Measurements from ENCODE around the gene GTF2A1.

Gene GTF2A1

GRCh38 chr14:81172881-81173280 is 47.9 kb downstream of the GTF2A1 start:
- DNase-seq = no peak

DNA sequence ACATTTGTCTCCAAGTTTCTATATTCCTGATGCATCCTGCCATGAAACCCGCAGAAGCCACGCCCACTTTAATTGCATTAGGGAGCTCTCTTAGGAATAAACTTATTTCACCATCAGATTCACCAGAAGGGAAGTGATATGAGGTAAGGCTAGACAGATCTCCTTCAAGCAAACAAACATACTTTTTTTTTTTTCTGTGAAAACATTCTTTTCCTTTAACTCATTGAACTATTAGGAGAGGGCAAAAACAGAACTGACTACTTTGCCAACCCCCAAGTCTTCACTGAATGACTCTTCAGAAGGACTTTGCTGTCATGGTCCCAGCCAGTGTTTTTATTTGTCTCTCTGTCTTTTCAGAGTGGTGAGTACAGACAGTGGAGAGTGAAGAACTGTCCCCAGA is 48.4 kb downstream of the GTF2A1 start:
- no peak for DNase-seq

DNA sequence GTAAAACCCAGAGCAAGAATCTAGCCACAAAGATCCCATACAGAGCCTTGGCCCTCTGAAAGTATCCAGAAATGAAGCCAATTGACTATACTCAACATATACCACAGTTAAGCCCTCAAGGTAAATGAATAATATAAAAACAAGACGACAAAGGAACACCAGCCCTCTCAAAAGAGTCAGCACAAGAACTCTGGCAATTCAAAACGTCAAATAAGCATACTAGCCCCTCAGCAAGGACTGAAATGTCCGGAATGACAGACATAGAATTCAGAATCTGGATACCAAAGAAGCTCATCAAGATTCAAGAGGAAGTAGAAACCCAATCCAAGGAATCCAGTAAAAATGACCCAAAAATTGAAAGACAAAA is 49.9 kb downstream of the GTF2A1 start:
- no peak for DNase-seq

GRCh38 chr14:81170104-81170828 is 50.5 kb downstream of the GTF2A1 start:
- peak; percentile 86 for DNase-seq

GRCh38 chr14:81169711-81170103 is 51.1 kb downstream of the GTF2A1 start:
- peak; percentile 4 for DNase-seq

GRCh38 chr14:81169267-81169666 is 51.5 kb downstream of the GTF2A1 start:
- no peak for DNase-seq

GRCh38 chr14:81166121-81166520 is 54.6 kb downstream of the GTF2A1 start:
- DNase-seq = no peak

GRCh38 chr14:81165188-81165587 is 55.6 kb downstream of the GTF2A1 start:
- DNase-seq = no peak

- peak; percentile 42 for DNase-seq
Observed at GRCh38 chr14:81164167-81164774, 56.5 kb downstream of the GTF2A1 start.

GRCh38 chr14:81162941-81163340 is 57.8 kb downstream of the GTF2A1 start:
- DNase-seq = peak; percentile 11

DNA sequence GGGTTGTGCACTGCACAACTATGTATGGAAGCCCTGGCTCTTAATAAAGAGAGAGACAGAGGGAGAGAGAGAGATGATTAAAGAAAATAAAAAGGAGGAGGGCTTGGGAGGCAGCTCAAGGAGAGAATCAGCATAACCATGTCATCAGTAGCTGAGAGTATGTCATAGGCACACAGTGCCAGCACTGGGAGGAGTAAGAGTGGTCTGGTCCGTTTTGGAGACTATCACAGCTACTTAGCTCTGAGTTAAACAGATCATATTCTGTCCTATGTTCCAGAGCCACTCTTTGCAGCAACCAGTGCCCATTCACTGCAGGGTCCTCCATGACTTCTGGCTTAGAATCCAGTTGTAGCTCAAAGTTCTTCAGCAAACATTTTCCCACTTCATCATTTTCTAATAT is 59.0 kb downstream of the GTF2A1 start:
- no peak for DNase-seq

GRCh38 chr14:81161088-81161487 is 59.7 kb downstream of the GTF2A1 start:
- DNase-seq = no peak

- DNase-seq = no peak
Observed at GRCh38 chr14:81157431-81157830, 63.3 kb downstream of the GTF2A1 start.

GRCh38 chr14:81153187-81153586 is 67.6 kb downstream of the GTF2A1 start:
- DNase-seq = no peak

DNA sequence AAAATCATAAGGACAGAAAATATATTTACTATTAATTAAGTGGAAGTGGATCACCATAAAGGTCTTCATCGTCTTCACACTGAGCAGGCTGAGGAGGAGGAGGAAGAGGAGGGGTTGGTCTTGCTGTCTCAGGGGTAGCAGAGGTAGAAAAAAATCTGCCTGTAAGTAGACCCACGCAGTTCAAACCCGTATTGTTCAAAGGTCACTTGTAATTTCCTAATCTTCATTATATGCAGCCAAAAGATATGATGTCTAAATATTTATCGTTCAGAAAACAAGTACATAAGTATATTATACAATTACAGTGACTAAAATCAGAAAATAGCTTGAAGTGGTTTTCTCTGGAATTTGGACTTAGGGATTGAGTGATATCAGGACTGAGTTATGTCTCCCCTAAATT is 72.1 kb downstream of the GTF2A1 start:
- DNase-seq = no peak

- DNase-seq = no peak
Observed at GRCh38 chr14:81147140-81147897, 73.4 kb downstream of the GTF2A1 start.

- no peak for DNase-seq
Observed at GRCh38 chr14:81144824-81145603, 75.7 kb downstream of the GTF2A1 start.

DNA sequence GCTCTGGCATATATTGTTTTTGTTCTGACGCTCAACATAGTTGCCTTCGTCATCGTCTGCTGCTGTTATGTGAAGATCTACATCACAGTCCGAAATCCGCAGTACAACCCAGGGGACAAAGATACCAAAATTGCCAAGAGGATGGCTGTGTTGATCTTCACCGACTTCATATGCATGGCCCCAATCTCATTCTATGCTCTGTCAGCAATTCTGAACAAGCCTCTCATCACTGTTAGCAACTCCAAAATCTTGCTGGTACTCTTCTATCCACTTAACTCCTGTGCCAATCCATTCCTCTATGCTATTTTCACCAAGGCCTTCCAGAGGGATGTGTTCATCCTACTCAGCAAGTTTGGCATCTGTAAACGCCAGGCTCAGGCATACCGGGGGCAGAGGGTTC is 77.0 kb downstream of the GTF2A1 start:
- no peak for DNase-seq

DNA sequence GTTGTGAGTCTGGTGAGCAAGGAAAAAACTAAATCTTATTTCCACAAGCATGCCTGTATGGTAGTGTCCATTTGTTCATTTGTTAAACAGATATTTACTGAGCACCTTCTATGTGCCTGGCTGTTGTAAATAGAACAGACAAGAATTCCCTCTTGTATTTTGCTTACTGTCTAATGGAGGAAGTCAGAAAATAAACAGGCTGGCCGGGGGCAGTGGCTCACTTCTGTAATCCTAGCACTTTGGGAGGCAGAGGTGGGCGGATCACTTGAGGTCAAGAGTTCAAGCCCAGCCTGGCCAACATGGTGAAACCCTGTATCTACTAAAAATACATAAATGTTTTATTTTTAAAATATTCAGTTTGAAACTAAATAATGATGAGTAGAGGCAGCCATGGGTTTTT is 79.3 kb downstream of the GTF2A1 start:
- no peak for DNase-seq

DNA sequence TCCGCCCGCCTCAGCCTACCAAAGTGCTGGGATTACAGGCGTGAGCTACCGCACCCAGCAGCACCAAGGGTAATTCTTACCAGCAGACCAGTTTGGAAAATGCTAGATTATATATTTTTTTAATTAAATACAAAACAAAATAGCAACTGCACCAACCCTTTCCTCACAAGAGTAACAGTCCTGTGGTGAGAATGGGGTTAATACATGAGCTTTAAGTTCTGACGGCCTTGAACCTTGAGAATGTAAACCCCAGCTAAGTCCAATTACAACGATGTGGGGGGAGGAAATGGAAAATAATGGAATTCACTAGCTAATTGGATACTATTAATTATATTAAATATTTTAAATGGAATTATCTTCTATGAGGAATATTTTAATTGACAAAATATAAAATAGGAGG is 82.3 kb downstream of the GTF2A1 start:
- no peak for DNase-seq

- no peak for DNase-seq
Observed at GRCh38 chr14:81137316-81137715, 83.4 kb downstream of the GTF2A1 start.

DNA sequence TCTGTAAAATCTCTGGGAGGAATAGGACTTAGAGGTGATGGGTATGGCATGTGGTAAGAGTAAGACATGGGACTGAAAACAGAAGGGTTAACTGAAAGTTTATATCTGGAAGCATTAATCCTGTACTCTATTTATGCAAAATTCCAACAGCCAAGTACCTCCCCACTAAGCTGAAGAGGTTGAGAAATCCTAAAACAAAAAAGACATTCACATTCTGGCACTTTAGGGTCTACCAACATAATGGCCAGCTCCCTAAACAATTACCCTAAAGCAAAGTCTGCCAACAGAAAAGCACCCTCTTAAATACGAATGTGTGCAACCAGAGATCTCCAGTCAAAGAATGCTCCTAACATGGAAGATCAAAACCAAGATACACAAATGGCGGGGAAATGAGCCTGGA is 87.4 kb downstream of the GTF2A1 start:
- no peak for DNase-seq

GRCh38 chr14:81132468-81132867 is 88.3 kb downstream of the GTF2A1 start:
- DNase-seq = no peak

All from CD4-positive, alpha-beta T cell treated with Interferon gamma for 1 hour (primary cell).